ENCODE measurements around the gene GET4. TPM values are rescaled to one million over a fixed set of nuclear protein-coding genes. Genes with fewer than 3 reads are reported as not detected.

The GET4 gene
- total and polyA plus RNA-seq, 2 of the 13 experiments (the other 11 are each of a cell fraction or from before 2014, with no cell fraction given) = 28.2 to 35.2 TPM

DNA sequence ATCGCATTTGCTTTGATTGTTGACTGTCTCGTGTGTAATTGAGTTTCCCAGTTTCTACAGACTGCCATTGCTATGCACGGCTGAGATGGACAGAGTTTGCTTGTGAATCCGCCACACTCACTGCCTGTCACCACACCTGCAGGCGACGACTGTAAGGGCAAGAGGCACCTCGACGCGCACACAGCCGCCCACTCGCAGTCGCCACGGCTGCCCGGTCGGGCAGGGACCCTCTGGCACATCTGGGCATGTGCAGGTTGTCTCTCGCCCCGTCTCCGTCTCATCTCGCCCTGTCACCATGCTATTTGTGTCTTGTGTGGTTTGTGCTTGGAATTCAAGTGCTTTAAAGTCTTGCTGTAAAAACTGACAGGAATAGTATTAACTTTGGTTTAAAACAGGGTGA, 26.6 kb upstream of the GET4 start (continued):
- TF ChIP-seq ZNF318 (CRISPR knock-in tag; IDR thresholded peaks at IDR 0.05) = no peak
- TF ChIP-seq ZNF326 (CRISPR knock-in tag; IDR thresholded peaks at IDR 0.05; ENCODE audit: borderline replicate concordance) = no peak
- TF ChIP-seq, protein P1, sequence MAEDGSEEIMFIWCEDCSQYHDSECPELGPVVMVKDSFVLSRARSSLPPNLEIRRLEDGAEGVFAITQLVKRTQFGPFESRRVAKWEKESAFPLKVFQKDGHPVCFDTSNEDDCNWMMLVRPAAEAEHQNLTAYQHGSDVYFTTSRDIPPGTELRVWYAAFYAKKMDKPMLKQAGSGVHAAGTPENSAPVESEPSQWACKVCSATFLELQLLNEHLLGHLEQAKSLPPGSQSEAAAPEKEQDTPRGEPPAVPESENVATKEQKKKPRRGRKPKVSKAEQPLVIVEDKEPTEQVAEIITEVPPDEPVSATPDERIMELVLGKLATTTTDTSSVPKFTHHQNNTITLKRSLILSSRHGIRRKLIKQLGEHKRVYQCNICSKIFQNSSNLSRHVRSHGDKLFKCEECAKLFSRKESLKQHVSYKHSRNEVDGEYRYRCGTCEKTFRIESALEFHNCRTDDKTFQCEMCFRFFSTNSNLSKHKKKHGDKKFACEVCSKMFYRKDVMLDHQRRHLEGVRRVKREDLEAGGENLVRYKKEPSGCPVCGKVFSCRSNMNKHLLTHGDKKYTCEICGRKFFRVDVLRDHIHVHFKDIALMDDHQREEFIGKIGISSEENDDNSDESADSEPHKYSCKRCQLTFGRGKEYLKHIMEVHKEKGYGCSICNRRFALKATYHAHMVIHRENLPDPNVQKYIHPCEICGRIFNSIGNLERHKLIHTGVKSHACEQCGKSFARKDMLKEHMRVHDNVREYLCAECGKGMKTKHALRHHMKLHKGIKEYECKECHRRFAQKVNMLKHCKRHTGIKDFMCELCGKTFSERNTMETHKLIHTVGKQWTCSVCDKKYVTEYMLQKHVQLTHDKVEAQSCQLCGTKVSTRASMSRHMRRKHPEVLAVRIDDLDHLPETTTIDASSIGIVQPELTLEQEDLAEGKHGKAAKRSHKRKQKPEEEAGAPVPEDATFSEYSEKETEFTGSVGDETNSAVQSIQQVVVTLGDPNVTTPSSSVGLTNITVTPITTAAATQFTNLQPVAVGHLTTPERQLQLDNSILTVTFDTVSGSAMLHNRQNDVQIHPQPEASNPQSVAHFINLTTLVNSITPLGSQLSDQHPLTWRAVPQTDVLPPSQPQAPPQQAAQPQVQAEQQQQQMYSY (CRISPR knock-in tag; IDR thresholded peaks at IDR 0.05) = no peak

Measured in HepG2 (cell line).